Keratinocyte (primary cell): ENCODE results near the gene GLI3.

Experiments
- CTCF ChIP-seq, 3 experiments: IDR thresholded peaks in 1 of 3; conservative IDR thresholded peaks in 1 of 3; optimal IDR thresholded peaks in 1 of 3; 2 replicates in 2 of 3; 3 replicates in 1 of 3; pipeline versions ENCODE3 to v1.5.1; 2011; ENCODE audit warnings: low read length in 3 of 3, mild to moderate bottlenecking in 3 of 3, moderate library complexity in 2 of 3, control low read depth in 1 of 3, inconsistent platforms in 1 of 3; ENCODE audit not compliant: insufficient read depth in 2 of 3; ENCODE audit errors: extremely low read depth in 1 of 3
- EZH2 ChIP-seq: IDR thresholded peaks from one replicate; pipeline ENCODE4 v1.6.1; 2012; ENCODE audit warnings: inconsistent platforms, mild to moderate bottlenecking, low read length, moderate library complexity

DNA sequence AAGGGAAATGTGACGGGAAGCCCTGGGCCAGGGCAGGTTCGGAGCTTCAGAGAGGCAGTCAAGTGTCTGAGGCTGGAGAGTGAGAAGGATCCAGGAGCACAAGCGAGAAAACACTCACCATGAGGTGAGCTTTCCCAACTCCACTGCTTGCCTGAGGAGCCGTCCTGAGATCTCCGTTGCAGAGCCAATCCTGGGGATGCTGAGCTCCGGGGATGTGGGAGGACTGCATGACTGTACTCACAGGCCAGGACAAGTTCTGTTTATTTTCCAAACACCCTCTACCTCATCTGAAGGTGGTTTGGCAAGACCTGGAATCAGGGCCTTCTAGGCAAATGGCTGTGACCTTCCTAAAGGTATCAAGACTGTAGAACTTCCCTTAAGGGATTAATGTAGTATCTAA is 38.7 kb downstream of the GLI3 start:
- TF ChIP-seq CTCF (optimal IDR thresholded peaks at IDR 0.05 in 1 of 3, IDR thresholded peaks at IDR 0.05 in 1 of 3, conservative IDR thresholded peaks at IDR 0.05 in 1 of 3; ENCODE audit: extremely low read depth in 1 of 3, insufficient read depth in 2 of 3, low read length in 3 of 3) = no peak
- no peak for TF ChIP-seq EZH2
